NCI-H2171 (cell line): ENCODE data around the gene CNGA3.
"Not testable (repeated sequence)": the region's sequence is repeated elsewhere in the genome, so short reads cannot be mapped to it uniquely, and the experiment has no call there.

Experiments
- DNase-seq: peaks from one replicate; lab custom pipeline; 2025; lab: John Stamatoyannopoulos, UW

CNGA3 gene

DNA sequence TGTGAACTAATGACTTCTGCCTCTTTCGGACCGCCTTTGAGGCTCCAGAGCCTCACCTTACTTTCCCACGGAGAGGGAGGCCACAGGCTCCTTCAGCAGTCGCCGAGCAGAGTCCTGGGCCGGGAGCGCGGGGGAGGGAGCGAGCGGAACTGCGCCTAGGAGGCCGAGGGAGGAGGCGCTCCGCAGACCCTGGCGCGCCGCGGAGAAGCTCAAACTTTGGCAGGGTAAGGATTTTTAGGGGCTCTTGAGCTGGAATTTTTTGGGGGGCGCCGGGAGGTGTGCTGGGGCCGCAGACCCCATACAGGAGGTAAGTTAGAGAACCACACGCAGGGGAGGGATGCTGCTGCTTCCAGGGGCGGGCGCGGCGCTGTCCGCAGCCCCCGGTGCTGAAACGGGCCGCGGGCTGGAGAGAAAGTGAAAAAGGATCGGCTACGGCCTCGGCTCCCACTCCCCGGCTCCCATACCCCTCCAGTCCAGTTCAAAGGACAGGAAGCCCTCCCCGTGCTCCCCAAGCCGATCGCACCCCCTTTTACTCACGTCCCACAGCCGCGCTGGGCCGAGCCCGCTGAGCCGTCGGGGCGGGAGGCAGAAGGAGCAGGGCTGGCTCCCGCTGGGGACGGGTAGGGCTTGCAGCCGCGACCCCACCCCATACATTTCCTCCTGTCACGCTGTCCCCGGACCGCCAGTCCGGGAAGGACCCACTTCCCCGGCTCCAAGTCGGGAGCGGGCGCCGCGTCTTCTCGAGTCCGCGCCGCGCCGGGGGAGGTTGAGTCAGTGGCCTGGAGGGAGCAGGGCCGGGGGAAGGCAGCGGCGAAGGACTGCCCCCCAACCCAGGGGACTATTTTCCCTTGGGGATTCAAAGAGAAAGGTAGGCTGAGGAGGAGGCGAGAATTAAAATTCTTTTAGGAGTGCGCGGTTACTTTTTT, at the start of gene CNGA3:
CNGA3 (plus strand) TSS at position 146 of the 926 bp plus-strand sequence. CDS start 23,520 bp downstream, outside the sequence.
- no peak for DNase-seq

DNA sequence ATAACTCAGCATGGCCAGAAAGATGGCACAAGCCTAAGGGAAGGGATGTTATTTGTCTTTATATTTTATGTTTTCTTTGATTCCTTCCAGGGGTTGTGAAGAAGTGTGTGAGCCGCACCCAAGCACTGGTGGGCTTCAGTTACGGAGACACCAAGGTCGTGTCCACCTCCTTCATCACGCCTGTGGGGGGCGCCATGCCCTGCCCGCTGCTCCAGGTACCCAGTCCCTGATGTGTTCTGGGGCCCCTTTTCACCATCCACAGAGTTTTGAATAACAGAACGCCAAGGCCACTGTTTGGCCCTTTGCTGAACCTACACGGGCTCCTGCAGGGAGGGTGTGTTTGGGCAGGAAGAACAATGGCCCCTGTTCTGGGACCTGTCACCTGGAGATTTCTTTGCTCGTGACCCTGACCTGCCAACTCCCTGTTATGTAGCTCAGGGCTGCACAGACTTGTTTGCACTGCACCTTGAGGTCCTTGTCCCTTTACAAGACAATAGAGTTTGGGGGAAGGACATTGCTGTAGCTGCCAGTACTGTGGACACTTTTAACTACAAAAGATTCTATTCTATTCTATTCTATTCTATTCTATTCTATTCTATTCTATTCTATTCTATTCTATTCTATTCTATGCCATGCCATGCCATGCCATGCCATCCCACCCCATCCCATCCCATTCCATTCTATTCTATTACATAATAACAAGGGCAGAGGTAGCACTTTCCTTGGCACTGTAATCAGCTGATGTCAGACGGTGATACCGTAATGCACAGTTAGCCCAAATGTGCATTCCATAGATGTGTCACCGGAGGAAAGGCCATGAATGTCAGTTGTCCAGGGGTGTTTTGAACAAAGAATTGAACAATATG, 48.2 kb upstream of the CNGA3 start:
- DNase-seq, result no peak

DNA sequence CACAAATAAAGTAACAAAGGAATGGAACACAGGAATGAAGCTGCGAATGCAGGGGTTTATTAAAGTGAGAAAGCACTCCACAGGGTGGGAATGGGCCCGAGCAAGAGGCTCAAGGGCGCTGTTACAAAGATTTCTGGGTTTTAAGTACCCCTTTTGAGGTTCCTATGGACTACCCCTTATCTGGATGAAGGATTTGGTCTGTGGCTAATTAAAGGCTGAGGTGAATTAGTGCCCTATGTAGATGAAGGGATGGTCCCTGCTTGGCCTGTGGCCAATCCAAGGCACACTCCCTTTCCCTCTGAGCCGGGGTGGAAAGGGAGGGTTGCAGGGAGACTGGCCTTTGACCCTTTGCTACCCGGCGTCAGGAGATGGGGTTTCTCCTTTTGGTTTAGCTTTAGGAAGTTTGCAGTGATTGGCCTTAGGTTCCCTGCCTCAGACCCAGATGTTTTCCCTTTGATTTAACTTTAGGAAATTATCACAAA, 47.5 kb upstream of the CNGA3 start:
- DNase-seq, result no peak

DNA sequence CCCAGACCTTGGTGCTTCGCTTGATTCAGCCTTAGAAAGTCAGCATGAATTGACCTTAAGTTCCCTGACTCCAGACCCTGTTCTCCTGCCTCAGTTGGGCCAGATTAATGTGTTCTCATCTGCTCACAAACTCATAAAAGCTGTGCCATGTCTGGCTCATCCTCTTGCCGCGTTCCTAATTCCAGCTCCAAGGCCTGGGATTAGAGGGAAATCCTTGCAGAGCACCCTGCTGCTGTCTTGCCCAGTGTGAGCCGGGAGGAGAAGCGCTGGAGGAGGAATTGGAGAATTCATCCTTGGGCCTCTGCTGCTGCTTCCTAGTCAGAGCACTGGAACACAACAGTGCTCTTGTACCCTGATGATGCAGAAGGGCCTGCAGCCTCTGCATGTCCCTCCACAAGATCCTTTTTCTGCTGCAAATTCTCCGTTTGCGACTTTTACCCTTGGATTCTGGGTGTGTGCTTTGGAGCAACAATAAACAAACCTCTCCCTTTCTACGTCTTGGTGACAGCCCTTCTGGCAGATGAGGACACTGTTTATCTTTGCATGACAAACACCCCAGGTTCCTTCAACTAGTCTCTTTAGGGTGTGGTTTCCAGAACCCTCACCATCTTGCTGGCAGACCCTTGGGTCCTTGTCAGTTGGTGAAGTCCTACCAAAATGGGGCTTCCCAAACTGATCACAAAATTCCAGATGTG, 46.9 kb upstream of the CNGA3 start:
- no peak for DNase-seq

DNA sequence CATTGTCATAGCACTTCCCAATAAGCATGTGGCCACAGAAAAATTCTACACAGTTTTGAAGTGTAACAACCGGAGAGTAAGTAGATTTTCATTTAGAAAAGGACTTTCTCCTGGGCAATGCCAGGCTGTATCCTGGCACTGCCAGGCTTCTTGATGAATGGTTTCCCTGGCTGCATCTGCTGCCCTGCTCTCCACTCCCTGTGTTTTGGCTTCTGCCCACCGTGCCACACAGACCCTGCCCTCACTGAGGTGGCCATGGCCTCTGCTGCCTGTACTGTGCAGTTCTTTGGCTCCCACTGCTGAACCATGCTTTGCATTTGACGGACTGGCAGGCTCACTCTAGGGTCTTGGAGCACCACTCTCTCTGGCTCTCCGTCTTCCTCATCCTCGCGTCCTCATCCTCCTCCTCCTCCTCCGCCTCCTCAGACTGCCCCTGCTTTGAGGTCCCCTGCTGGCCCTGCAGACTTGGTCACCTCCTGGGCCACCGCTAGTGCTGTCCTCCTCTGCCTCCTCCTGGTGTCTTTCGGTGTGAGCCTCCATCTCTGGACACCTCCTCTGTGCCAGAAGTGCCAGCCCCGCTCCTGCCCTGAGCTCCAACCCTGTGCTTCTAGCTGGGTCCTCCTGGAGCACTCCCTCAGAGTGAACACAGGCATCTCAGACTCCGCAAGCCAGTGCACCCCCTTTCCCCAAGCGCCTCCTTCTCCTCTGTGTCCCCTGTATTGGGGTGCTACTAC, 45.9 kb upstream of the CNGA3 start:
- no peak for DNase-seq

DNA sequence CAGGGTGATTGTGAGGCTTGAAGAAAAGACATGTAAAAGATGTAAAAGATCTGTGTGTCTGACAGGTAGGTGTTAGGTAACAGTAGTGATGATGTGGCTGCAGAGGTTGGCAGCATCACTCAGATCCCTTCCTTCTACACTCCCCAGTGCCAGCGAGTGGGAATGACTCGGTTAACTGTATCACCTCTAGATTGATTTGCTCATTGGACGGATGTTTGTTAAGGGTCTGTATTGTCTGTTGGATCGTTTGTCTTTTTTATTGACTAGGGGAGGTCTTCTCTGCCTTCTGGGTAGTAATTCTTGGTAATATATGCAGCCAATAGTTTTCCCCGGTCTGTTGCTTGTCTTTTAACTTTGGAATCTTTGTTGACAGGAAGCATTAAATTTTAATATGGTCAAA, 44.8 kb upstream of the CNGA3 start:
- DNase-seq, result no peak

DNA sequence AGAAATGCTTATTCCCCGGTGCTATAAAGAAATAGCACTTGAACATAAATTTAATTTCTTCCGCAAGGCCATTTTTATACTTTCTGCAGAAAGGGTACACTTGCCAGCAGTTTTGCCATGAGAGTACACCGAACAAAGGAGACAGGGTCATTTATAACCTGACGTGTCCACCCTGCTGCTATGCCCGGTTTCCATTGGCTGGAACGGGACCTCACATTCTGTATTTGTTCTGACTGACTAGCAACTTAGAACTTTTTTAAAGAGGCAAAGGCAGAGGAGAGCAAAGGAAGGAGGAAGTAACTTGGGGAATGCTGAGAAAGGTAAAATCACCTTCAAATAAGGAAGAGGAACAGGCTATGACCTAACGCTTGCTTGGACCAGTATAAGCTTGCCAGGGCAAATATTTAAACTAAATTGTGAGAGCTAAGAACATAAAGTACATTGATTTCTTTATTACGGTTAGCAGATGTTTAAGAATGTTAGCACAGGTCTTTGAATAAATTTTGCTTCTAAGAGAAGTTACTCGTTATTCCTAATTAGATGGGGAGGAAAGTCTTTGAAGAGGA, 39.0 kb upstream of the CNGA3 start:
- DNase-seq, result not testable (repeated sequence)

DNA sequence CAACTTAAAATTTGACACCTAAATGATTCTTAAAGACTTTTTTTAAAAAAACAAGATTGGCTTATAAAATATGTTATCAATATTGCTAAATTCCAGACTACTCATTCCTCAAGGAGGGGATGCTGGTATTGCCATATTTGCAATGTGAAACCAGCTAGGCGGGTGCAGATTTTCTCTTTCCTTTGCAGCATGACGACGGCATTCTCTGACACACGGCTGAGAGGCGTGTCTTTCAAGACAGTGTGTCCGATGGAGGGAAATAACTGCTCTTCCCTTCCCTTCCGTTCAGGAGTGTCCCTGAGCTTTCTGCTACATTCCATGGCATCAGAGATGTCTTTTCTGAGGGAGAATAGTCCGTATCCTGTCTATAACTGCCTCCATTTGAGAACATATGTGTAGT, 38.2 kb upstream of the CNGA3 start:
- no peak for DNase-seq

DNA sequence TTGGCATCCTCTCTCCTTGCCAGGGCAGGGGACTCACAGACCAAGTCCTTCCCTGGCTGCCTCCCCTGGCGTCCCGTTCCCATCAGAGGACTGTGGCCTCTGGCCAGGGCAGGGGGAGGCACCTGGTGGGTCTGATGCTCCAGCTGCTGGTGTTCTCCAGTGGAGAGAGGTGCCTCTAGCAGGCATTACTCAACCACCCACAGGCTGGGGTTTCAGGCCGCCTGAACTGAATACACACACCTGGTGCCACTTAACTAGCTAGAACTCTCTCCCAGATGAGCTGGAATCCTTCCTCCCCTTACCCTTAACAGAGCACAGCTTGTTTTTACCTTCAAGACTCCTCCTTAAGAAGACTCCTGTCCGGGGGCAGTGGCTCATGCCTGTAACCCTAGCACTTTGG, 37.7 kb upstream of the CNGA3 start:
- no peak for DNase-seq

DNA sequence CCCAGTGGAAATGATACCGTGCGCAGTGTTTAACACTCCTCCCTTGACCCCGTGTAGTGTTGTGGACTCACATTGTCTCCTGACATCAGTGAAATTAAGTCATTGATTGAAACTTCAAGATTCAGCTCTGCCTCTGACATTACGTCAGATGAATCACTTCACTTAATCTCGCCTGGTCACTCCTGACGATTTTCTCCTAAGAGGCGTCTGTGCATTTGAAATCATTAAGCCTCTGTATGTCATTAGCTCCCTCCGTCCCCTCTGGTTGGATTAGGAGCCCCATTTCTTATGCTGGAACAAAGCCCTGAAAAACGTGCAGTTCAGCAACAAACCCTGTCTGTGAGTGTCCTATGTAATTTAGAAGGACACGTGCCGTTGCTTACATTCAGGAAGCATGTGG, 36.7 kb upstream of the CNGA3 start:
- no peak for DNase-seq

DNA sequence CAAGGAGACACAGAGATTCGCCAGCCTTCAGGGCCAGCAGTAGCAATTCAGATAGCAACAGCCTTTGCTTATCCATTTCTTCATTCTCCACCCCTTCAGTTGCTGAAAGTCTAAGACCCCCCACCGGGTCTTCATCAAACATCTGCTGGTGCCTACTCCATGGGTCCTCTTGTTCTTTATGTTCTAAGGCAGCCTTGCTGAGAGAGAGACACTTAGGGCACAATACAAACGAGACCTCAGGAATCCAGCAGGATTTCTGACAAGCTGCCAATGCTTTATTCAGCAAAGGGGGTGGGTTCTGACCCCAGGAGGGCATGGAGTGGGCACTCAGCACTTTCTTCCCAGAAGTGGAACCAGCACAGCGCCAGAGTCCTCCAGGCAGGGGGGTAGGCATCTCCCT, 36.2 kb upstream of the CNGA3 start:
- no peak for DNase-seq

DNA sequence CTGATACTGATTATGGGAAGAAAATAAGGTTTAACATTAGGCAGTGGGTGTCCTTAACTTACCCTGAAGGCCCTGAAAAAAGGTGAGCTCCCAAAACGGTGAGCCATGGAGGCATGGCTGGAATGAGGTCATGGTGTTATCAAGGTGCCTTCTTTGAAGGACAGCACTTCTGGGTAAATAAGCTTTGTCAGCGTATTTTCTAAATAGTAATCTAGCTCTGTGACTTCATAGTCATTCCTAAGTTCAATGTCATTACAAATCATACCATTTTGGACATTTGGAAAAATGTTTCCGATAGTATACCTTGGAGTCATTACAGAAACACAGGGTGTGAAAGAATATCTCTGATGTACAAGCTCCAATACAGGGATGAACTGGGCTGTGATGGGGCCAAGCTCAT, 35.2 kb upstream of the CNGA3 start:
- no peak for DNase-seq

DNA sequence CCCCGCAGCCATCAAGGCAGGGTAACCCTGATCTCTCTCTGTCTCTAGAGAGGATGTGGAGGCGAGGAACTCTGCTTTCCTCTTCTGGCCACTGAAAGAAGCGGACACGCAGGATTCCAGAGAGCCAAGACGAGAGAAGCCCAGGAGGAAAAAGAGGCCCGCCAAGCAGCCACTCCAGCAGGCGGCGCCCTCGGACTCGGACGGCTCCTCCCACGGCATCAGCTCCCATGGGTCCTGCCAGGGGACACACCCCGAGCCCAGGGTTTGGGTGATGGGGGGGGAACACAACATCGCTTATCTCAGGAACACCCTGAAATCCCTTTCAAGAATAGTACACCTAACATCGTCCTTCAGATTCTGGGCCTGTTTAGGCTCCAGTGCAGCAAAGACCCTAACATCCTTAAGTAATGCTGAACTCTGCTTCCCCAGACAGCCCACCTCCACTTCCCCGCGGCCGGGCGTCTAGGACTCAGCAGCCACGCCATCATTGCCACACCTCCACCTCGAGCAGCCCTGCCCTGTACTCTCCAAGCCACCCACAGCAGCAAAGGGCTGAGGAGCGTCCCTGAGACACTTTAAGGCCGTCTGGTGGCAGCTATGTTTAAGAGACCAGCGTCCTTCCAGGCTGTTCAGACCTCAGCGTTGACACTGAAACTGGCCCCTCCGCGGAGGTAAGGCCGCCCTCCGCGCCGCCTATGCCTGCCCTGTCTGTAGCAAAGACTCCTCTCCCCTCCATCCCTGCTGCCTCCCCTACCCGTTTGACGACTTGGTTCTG, 34.3 kb upstream of the CNGA3 start:
- no peak for DNase-seq

DNA sequence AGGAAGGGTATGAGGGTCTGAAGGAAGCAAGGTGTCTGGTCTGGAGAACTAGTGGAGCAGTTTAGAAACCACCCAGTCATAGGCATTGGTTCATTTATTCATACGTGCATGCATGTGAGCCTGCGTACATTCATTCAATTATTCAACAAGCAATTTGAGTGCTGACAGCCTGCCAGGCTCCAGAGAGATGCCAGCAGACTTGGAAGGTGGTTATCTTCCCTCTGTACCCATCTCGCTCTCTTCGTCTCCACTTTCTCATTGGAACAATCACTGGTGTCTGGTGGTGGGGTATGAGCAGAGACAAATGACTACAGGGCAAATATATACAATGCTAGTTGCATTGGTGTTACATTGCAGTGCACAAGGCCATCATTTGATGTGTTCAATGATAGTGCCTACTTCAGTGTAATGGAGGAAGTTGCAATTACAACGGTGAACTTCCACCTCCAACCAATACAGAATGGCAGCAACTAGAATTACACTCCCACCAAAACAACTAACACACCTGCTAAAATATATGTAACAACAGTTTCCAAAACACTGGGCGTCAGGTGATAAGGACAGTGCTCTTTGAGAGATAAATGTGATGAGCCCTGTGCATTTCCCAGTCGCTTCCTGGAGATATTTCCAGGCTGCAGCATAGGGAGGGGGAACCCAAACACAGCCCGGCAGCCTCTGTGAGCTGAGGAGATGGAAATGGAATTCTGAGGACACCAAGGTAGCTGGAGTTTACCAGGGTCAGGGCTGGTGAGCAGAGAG, 32.6 kb upstream of the CNGA3 start:
- DNase-seq, result no peak

DNA sequence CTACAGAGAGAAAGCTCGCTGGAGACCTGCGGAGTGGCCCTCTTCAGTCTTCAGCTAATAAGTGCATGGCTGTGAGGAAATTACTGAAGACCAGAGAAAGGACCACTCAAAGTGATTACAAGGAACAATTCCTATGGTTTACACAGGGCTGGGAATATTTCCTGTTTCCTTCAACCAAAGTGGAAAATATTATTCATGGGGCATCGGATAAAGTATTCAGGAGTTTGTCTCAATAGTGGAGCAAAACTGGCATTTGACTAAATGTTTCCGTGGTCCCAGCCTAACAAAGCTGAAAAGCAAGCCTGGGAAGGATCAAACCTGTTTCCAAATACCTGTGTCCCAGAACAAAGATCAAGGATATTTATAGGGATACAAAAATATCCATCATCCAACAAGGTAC, 32.0 kb upstream of the CNGA3 start:
- DNase-seq, result no peak

DNA sequence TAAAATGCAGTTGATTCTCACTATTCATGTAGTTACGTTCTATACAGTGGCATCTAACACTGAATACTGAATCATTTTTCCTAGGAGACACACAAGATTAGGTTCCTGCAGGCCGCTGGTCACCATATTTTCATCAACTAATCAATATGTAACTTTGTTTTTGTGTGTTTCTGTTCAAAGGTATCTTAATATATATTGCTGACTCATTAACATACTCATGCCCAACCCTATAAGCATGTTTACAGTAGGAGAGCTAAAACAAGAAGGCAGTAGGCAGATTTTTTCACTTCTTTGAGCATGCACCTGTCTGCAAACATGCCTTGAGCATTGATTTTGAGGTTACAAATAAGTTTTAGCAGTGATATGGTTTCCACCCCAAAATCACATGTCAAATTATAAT, 30.3 kb upstream of the CNGA3 start:
- no peak for DNase-seq

DNA sequence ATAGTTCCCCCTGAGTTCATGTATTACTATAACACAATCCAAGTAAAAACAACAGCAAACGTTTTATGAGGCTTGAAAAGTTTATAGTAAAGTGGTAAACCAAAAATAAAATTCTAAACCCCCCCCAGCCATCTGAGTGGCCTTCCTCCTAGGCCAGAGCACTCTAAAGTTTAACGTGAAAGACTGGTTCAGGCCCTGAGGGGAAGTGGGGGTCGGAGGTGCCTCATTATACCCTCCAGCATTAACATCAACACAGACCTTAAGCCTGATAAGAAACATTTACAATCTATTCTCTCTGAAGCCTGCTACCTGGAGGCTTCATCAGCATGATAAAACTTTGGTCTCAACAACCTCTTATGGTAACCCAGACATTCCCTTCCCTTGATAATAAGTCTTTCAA, 29.0 kb upstream of the CNGA3 start:
- DNase-seq, result no peak

DNA sequence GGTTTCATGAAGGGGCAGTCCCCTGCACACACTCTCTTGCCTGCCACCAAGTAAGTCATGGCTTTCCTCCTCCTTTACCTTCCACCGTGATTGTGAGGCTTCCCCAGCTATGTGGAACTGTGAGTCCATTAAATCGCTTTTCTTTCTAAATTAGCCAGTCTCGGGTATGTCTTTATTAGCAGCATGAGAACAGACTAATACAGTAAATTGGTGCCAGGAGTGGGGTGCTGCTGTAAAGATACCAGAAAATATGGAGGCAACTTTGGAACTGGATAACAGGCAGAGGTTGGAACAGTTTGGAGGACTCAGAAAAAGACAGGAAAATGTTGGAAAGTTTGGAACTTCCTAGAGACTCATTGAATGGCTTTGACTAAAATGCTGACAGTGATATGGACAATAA, 26.1 kb upstream of the CNGA3 start:
- not testable (repeated sequence) for DNase-seq

DNA sequence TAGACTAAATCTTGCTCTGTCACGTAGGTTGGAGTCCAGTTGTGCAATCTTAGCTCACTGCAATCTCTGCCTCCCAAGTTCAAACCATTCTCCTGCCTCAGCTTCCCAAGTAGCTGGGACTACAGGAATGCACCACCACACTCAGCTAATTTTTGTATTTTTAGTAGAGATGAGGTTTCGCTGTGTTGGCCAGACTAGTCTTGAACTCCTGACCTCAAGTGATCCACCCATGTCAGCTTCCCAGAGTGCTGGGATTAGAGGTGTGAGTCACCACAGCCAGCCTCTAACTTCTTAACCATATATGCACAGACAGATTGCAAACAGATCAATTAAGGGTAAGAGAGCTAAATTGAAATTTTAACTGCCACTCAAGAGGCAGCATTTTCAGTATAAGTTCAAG, 22.1 kb upstream of the CNGA3 start:
- DNase-seq, result no peak

DNA sequence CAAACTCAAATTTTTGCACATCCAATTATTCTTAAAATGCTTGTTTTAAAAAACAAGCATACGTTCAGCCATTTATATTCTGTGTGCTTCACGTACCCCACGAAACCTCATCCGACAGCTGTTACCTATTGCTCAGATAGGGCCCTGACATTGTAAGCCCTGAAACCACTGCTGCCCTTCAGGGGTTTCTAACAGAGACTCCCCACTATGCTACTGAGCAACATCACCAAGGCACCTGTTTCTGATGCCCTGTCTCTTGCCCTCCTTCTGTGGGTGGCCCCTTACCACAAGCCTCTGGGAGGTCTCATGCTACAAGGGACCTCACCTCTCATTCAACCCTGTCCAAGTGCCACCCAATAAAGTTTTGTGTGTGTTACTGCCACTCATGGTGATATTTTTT, 18.5 kb upstream of the CNGA3 start:
- no peak for DNase-seq
